HG03108 (cell line): ENCODE results near the gene SH2B3.

Experiments
- ATAC-seq: cut with Tn5 transposase; IDR thresholded peaks from one replicate; pipeline ENCODE4 v1.9.1; 2021; ENCODE audit warnings: moderate library complexity; ENCODE audit not compliant: unreplicated experiment

SH2B3 gene

GRCh38 chr12:111442301-111443045, 36.8 kb downstream of the SH2B3 start:
- ATAC-seq: no peak

- no peak for ATAC-seq
These were observed 37.4 kb downstream of the SH2B3 start for GRCh38 chr12:111443086-111443485.

- no peak for ATAC-seq
These were observed 37.9 kb downstream of the SH2B3 start for GRCh38 chr12:111443586-111443985.

GRCh38 chr12:111444314-111444924, 38.7 kb downstream of the SH2B3 start:
- ATAC-seq: peak; percentile 23

- peak; percentile 86 for ATAC-seq
These were observed 39.4 kb downstream of the SH2B3 start for GRCh38 chr12:111444925-111445725.

GRCh38 chr12:111445726-111446581, 40.2 kb downstream of the SH2B3 start:
- no peak for ATAC-seq

- no peak for ATAC-seq
These were observed 41.2 kb downstream of the SH2B3 start for GRCh38 chr12:111446631-111447570.

- no peak for ATAC-seq
These were observed 42.0 kb downstream of the SH2B3 start for GRCh38 chr12:111447571-111448265.

- no peak for ATAC-seq
These were observed 42.6 kb downstream of the SH2B3 start for GRCh38 chr12:111448266-111448830.

- ATAC-seq: no peak
These were observed 43.4 kb downstream of the SH2B3 start for GRCh38 chr12:111448846-111449790.

- ATAC-seq: no peak
These were observed 45.0 kb downstream of the SH2B3 start for GRCh38 chr12:111450676-111451075.

- ATAC-seq: no peak
These were observed 45.5 kb downstream of the SH2B3 start for GRCh38 chr12:111451232-111451631.

- no peak for ATAC-seq
These were observed 46.0 kb downstream of the SH2B3 start for GRCh38 chr12:111451649-111452129.

GRCh38 chr12:111453071-111453989, 47.6 kb downstream of the SH2B3 start:
- ATAC-seq: no peak

GRCh38 chr12:111454311-111454710, 48.6 kb downstream of the SH2B3 start:
- ATAC-seq: no peak

- ATAC-seq: no peak
These were observed 49.2 kb downstream of the SH2B3 start for GRCh38 chr12:111454716-111455447.
